Hindlimb muscle (tissue), 1 donor: ENCODE data around the gene CEP152. TPM values are rescaled to one million over a fixed set of nuclear protein-coding genes. Genes with fewer than 3 reads are reported as not detected.
"Not testable (repeated sequence)": the region's sequence is repeated elsewhere in the genome, so short reads cannot be mapped to it uniquely, and the experiment has no call there.

ENCODE experiments used
- DNase-seq: peaks from one replicate; pipeline ENCODE4 v3.0.0-alpha.2; 2013
- polyA plus RNA-seq: library from polyadenylated mRNA; unstranded; fragments of 120-200 nt; gene quantifications from one replicate; pipeline ENCODE4 v1.2.1, GENCODE V29; 2013; ENCODE audit not compliant: insufficient read length

The CEP152 gene
- polyA plus RNA-seq, 1 donor = 3.2 TPM

GRCh38 chr15:48803877-48804276, 7.0 kb downstream of the CEP152 start:
- no peak for DNase-seq

- DNase-seq = no peak
These were observed 8.0 kb downstream of the CEP152 start for GRCh38 chr15:48802867-48803266.

GRCh38 chr15:48802257-48802656, 8.6 kb downstream of the CEP152 start:
- DNase-seq = no peak

GRCh38 chr15:48800811-48801455, 9.9 kb downstream of the CEP152 start:
- DNase-seq = peak; percentile 51

GRCh38 chr15:48800245-48800644, 10.6 kb downstream of the CEP152 start:
- DNase-seq = no peak

- no peak for DNase-seq
These were observed 12.6 kb downstream of the CEP152 start for GRCh38 chr15:48798319-48798718.

- no peak for DNase-seq
These were observed 13.9 kb downstream of the CEP152 start for GRCh38 chr15:48796930-48797329.

- no peak for DNase-seq
These were observed 14.3 kb downstream of the CEP152 start for GRCh38 chr15:48796521-48796920.

- no peak for DNase-seq
These were observed 15.0 kb downstream of the CEP152 start for GRCh38 chr15:48795901-48796300.

- no peak for DNase-seq
These were observed 16.2 kb downstream of the CEP152 start for GRCh38 chr15:48794697-48795134.

- DNase-seq = no peak
These were observed 18.5 kb downstream of the CEP152 start for GRCh38 chr15:48792408-48792807.

GRCh38 chr15:48790466-48791115, 20.3 kb downstream of the CEP152 start:
- DNase-seq = not testable (repeated sequence)

GRCh38 chr15:48785712-48786111, 25.2 kb downstream of the CEP152 start:
- DNase-seq = no peak

- peak; percentile 21 for DNase-seq
These were observed 25.7 kb downstream of the CEP152 start for GRCh38 chr15:48785195-48785594.

GRCh38 chr15:48784756-48785155, 26.1 kb downstream of the CEP152 start:
- DNase-seq = no peak

- no peak for DNase-seq
These were observed 28.0 kb downstream of the CEP152 start for GRCh38 chr15:48782911-48783310.

GRCh38 chr15:48781481-48782081, 29.3 kb downstream of the CEP152 start:
- no peak for DNase-seq

GRCh38 chr15:48781017-48781416, 29.9 kb downstream of the CEP152 start:
- DNase-seq = no peak

- DNase-seq = no peak
These were observed 32.5 kb downstream of the CEP152 start for GRCh38 chr15:48778331-48778730.

GRCh38 chr15:48777645-48778330, 33.1 kb downstream of the CEP152 start:
- DNase-seq = no peak

GRCh38 chr15:48775546-48775945, 35.3 kb downstream of the CEP152 start:
- DNase-seq = no peak

GRCh38 chr15:48774484-48774883, 36.4 kb downstream of the CEP152 start:
- DNase-seq = no peak

GRCh38 chr15:48766196-48766595, 44.7 kb downstream of the CEP152 start:
- no peak for DNase-seq
